ENCODE measurements around the gene TMEM132A. TPM values are rescaled to one million over a fixed set of nuclear protein-coding genes. Genes with fewer than 3 reads are reported as not detected.

The TMEM132A gene
- total RNA-seq, 4 donors from 2014 or later: 7.5 to 9.6 (median 8.0) TPM

DNA sequence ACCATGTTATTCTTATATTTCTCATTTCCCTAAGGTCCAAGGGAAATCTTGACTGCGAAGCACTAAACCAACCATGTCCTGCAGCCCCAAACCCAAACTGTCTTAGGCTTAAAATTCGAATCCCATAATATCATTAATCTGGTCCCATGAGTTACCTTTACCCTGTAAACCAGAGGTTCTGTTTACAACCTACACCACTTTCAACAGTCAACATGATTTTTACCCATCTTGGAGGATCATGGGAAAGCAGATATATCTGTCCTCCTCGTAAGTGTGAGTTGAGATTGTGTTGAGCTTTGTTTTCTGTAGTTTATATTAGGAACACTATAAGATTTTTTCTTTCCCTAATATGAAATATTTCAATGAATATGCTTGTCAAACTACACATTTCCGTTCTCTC, 24.3 kb upstream of the TMEM132A start:
- TF ChIP-seq EP300 (IDR thresholded peaks at IDR 0.05) (no peak), POLR2A (IDR thresholded peaks at IDR 0.05) (no peak), POLR2AphosphoS5 (IDR thresholded peaks at IDR 0.05) (no peak)
- TF ChIP-seq, protein P1, sequence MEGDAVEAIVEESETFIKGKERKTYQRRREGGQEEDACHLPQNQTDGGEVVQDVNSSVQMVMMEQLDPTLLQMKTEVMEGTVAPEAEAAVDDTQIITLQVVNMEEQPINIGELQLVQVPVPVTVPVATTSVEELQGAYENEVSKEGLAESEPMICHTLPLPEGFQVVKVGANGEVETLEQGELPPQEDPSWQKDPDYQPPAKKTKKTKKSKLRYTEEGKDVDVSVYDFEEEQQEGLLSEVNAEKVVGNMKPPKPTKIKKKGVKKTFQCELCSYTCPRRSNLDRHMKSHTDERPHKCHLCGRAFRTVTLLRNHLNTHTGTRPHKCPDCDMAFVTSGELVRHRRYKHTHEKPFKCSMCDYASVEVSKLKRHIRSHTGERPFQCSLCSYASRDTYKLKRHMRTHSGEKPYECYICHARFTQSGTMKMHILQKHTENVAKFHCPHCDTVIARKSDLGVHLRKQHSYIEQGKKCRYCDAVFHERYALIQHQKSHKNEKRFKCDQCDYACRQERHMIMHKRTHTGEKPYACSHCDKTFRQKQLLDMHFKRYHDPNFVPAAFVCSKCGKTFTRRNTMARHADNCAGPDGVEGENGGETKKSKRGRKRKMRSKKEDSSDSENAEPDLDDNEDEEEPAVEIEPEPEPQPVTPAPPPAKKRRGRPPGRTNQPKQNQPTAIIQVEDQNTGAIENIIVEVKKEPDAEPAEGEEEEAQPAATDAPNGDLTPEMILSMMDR (IDR thresholded peaks at IDR 0.05): no peak
- Histone ChIP-seq H3K27me3 (no peaks in the 10 kb centered on the region), H3K4me3 (no peak overlapping the region), H3K4me1 (peaks cover 16% of the 10 kb centered on the region), H3K27ac (no peak overlapping the region), H3K9me3 (no peaks in the 10 kb centered on the region), H3K36me3 (peaks cover 86% of the 10 kb centered on the region)
- no peak for DNase-seq (ENCODE audit: low spot score in 2 of 2)
- WGBS: 67% methylated on average over 4 of the region's 4 CpGs

DNA sequence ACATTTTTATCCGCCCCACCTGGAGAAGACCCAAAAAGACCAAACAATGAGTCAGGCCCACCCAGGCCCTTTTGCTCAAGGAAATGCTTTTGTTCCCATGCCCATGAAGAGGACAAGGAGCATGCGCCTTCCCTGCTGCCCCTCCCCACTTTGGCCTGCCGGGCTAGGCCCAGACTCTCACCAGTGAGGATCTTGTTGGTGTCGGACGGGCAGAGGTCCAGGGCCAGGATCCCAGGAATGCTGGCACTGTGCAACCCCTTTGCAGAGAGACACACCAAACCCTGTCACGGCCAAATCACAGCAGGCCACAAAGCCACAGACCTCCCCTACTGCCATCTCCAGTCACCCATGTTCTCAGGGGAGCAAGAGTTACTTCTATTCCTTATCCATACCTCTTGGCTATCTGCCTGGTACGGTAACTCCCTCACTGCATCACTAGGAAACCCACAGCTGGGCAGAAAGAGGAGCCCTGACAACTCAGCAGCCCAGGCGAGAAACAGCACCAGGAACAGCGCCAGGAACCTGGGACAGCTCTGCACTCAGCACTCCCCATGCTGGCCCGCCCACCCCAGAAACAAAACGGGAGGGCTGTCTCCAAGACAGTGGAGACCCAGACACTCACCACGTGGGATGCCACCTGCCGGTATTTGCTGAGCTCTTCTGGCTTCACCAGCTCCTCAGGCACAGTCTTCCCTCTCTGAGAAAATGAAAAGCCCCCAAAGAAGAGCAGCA, 23.4 kb upstream of the TMEM132A start:
- no peak overlapping the region for H3K27ac ChIP-seq
- H3K9me3 ChIP-seq: no peaks in the 10 kb centered on the region
- no peak overlapping the region for H3K4me3 ChIP-seq
- WGBS: 65% methylated on average over 9 of the region's 13 CpGs
- no peaks in the 10 kb centered on the region for H3K27me3 ChIP-seq
- peaks cover 24% of the 10 kb centered on the region for H3K4me1 ChIP-seq
- no peak for DNase-seq (ENCODE audit: low spot score in 2 of 2)
- no peak for TF ChIP-seq POLR2A (IDR thresholded peaks at IDR 0.05)
- TF ChIP-seq POLR2AphosphoS5 (IDR thresholded peaks at IDR 0.05): no peak
- no peak for TF ChIP-seq EP300 (IDR thresholded peaks at IDR 0.05)
- TF ChIP-seq, protein P1 (IDR thresholded peaks at IDR 0.05): no peak
- H3K36me3 ChIP-seq: peaks cover 77% of the 10 kb centered on the region

DNA sequence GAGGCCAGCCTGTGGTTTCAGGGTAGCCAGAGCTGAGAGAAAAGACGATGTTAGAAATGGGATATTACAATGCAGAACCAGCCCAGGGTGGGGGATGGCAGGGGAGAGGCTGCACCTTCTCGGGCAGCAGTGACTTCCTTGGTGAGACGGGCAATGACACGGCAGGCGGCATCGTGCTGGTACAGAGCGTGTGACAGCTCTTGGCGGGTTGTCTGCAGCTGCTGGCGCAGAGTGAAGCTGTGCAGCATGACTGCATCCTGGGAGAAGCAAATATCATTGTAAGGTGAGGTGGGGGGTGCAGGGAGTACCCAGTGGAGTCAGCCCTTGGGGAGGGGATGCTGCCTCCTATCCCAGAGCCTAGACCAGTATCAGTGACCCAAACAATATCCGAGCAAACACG, 21.6 kb upstream of the TMEM132A start:
- Histone ChIP-seq H3K9me3 (no peaks in the 10 kb centered on the region), H3K27me3 (no peaks in the 10 kb centered on the region), H3K4me3 (no peak overlapping the region), H3K36me3 (peaks cover 59% of the 10 kb centered on the region), H3K4me1 (peaks cover 32% of the 10 kb centered on the region), H3K27ac (no peak overlapping the region)
- no peak for DNase-seq (ENCODE audit: low spot score in 2 of 2)
- TF ChIP-seq EP300 (IDR thresholded peaks at IDR 0.05) (no peak), POLR2A (IDR thresholded peaks at IDR 0.05) (no peak), POLR2AphosphoS5 (IDR thresholded peaks at IDR 0.05) (no peak)
- TF ChIP-seq, protein P1 (IDR thresholded peaks at IDR 0.05): no peak
- 90% methylated on average over 11 of the region's 11 CpGs for WGBS

DNA sequence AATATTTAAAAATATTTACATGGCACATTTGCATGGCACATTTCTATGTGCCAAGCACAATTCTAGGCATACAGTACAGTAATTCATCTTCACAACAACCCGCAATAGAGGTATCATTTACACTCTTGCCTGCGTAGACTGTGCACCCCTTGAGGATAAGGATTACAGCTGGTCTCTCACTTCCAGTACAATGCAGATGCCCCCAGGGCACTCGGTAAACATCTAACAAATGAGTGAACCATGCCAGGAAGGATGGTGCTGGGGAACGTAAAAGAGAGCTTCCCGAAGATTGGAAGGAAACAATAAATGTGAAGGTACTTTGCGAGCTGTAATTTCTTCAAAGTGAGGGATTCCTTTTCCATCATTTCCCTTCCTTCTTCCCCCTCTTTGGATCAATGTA, 19.2 kb upstream of the TMEM132A start:
- H3K4me3 ChIP-seq: peak overlapping the region; percentile 81
- H3K36me3 ChIP-seq: peaks cover 37% of the 10 kb centered on the region
- WGBS: 31% methylated on average over 6 of the region's 6 CpGs
- H3K9me3 ChIP-seq: no peaks in the 10 kb centered on the region
- no peaks in the 10 kb centered on the region for H3K27me3 ChIP-seq
- peak overlapping the region; percentile 93 for H3K27ac ChIP-seq
- TF ChIP-seq, protein P1 (IDR thresholded peaks at IDR 0.05): no peak
- TF ChIP-seq EP300 (IDR thresholded peaks at IDR 0.05) (no peak), POLR2AphosphoS5 (IDR thresholded peaks at IDR 0.05) (no peak), POLR2A (IDR thresholded peaks at IDR 0.05) (no peak)
- peaks cover 32% of the 10 kb centered on the region for H3K4me1 ChIP-seq
- DNase-seq (ENCODE audit: low spot score in 2 of 2): no peak

DNA sequence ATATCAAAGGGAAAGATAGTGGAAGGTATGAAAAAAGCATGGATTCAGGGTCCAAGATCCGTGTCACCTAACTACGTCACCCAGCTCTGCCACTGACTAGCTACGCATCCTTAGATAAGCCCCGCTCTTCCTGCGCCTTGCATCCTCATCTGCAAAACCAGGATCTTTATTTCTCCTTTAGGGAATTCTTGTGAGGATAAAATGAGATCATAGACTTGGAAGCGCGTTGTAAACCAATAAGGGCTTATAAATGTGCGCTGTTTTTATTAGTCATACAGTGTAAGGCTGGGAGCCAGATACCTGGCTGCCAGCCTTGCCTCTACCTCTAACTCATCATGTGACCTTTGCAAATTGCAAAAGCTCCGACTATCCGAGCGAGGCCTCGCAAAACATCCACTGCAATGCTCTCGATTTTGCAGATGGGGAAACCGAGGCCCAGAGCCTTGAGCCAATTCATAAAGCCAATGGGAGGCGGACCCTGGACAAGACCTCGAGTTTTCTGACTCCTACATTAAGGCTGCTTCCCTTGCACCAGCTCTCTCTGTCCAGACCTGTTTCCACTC, 18.6 kb upstream of the TMEM132A start:
- Histone ChIP-seq H3K27me3 (no peaks in the 10 kb centered on the region), H3K27ac (peak overlapping the region; percentile 93), H3K36me3 (peaks cover 31% of the 10 kb centered on the region), H3K9me3 (no peaks in the 10 kb centered on the region), H3K4me1 (peaks cover 32% of the 10 kb centered on the region), H3K4me3 (peak overlapping the region; percentile 81)
- DNase-seq (ENCODE audit: low spot score in 2 of 2): no peak
- WGBS: 4% methylated on average over 13 of the region's 16 CpGs
- no peak for TF ChIP-seq POLR2AphosphoS5 (IDR thresholded peaks at IDR 0.05)
- no peak for TF ChIP-seq POLR2A (IDR thresholded peaks at IDR 0.05)
- TF ChIP-seq, protein P1 (IDR thresholded peaks at IDR 0.05): no peak
- no peak for TF ChIP-seq EP300 (IDR thresholded peaks at IDR 0.05)

All from suprapubic skin (tissue), 4 donors.